ENCODE results near the gene AUH. TPM values are rescaled to one million over a fixed set of nuclear protein-coding genes. Genes with fewer than 3 reads are reported as not detected.

The AUH gene
- total and polyA plus RNA-seq, 2 donors (not counting 1 experiment from before 2014, with no cell fraction given) = 11.3 to 55.5 TPM

DNA sequence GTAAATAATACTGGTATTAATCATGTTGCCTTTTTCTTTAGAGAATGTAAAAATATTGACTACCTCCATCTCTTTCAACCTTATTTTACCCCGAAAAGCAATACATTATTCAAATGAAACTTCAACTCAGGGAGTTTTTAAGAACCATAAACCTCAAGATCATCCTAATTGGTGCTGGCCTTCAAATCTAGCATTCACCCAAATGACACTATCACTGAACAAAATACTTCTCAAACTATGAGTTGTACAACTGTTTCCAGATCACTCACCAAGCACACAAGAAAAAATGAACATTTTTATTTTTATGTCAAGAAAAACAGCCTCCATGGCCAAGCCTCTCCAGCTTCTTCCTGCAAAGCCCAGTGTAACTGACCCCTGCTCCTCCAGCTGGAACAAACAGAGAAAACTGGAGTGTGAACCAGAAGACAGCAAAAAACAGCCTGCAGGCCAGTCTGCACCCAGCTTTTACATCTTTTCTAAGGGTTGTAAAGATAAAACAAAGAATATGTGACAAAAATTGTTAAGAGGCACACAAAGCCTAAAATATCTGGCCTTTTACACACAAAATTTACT lies 21.2 kb downstream of the AUH start:
- H3K9ac ChIP-seq (ENCODE audit: insufficient read depth, low read length) = no peak overlapping the region
- no peak overlapping the region for H3K4me2 ChIP-seq (ENCODE audit: extremely low read depth, insufficient read depth, low read length)
- H3K9me3 ChIP-seq (ENCODE audit: control insufficient read depth, insufficient read depth, low read depth, low read length) = no peaks in the 10 kb centered on the region
- no peak for DNase-seq (ENCODE audit: low read depth in 2 of 2)
- H3K27me3 ChIP-seq (ENCODE audit: control insufficient read depth, insufficient read depth, low read length) = no peaks in the 10 kb centered on the region
- peaks cover 2% of the 10 kb centered on the region for H3K36me3 ChIP-seq (ENCODE audit: control insufficient read depth, insufficient read depth, low read length)
- TF ChIP-seq, protein P1, sequence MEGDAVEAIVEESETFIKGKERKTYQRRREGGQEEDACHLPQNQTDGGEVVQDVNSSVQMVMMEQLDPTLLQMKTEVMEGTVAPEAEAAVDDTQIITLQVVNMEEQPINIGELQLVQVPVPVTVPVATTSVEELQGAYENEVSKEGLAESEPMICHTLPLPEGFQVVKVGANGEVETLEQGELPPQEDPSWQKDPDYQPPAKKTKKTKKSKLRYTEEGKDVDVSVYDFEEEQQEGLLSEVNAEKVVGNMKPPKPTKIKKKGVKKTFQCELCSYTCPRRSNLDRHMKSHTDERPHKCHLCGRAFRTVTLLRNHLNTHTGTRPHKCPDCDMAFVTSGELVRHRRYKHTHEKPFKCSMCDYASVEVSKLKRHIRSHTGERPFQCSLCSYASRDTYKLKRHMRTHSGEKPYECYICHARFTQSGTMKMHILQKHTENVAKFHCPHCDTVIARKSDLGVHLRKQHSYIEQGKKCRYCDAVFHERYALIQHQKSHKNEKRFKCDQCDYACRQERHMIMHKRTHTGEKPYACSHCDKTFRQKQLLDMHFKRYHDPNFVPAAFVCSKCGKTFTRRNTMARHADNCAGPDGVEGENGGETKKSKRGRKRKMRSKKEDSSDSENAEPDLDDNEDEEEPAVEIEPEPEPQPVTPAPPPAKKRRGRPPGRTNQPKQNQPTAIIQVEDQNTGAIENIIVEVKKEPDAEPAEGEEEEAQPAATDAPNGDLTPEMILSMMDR (conservative IDR thresholded peaks at IDR 0.05 in 1 of 2, IDR thresholded peaks at IDR 0.05 in 1 of 2; ENCODE audit: low read depth in 1 of 2, low read length in 2 of 2) = no peak
- no peak overlapping the region for H3K27ac ChIP-seq (ENCODE audit: insufficient read depth, low read length)
- H3K4me3 ChIP-seq (replicated peaks in 1 of 4; ENCODE audit: control extremely low read depth in 1 of 4, insufficient read depth in 1 of 4, low read depth in 3 of 4, low read length in 4 of 4) = no peak overlapping the region
- no peak overlapping the region for H2AFZ ChIP-seq (ENCODE audit: low read length)
- no peaks in the 10 kb centered on the region for H3K79me2 ChIP-seq (ENCODE audit: control insufficient read depth, insufficient read depth, low read length)
- H4K20me1 ChIP-seq (ENCODE audit: control insufficient read depth, extremely low read depth, insufficient read depth, low read length) = no peaks in the 10 kb centered on the region
- no peaks in the 10 kb centered on the region for H3K4me1 ChIP-seq (ENCODE audit: control insufficient read depth, extremely low read depth, insufficient read depth, low read length)

DNA sequence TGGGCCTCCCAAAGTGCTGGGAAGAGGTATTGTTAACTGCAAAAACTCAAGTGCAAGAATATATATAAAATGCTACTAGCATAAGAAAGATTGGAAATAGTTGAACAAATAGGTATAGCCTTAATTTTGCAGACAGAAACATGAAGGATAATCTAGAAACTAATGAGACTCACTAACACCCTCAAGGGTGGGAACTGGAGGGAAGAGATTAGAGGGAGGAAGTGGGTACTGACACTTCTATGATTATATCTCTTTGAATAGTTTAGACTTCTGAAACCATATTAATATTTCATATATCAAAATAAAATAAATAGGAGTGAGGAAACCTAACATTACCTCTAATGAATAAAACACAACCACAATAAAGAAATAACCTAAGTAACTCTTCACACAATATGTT lies 23.0 kb downstream of the AUH start:
- Histone ChIP-seq H3K27me3 (ENCODE audit: control insufficient read depth, insufficient read depth, low read length) (no peaks in the 10 kb centered on the region), H3K9ac (ENCODE audit: insufficient read depth, low read length) (no peak overlapping the region), H3K4me1 (ENCODE audit: control insufficient read depth, extremely low read depth, insufficient read depth, low read length) (no peaks in the 10 kb centered on the region), H3K27ac (ENCODE audit: insufficient read depth, low read length) (no peak overlapping the region), H3K36me3 (ENCODE audit: control insufficient read depth, insufficient read depth, low read length) (peaks cover 2% of the 10 kb centered on the region), H3K4me2 (ENCODE audit: extremely low read depth, insufficient read depth, low read length) (no peak overlapping the region), H3K79me2 (ENCODE audit: control insufficient read depth, insufficient read depth, low read length) (no peaks in the 10 kb centered on the region), H3K4me3 (replicated peaks in 1 of 4; ENCODE audit: control extremely low read depth in 1 of 4, insufficient read depth in 1 of 4, low read depth in 3 of 4, low read length in 4 of 4) (no peak overlapping the region), H3K9me3 (ENCODE audit: control insufficient read depth, insufficient read depth, low read depth, low read length) (no peaks in the 10 kb centered on the region), H4K20me1 (ENCODE audit: control insufficient read depth, extremely low read depth, insufficient read depth, low read length) (no peaks in the 10 kb centered on the region), H2AFZ (ENCODE audit: low read length) (no peak overlapping the region)
- no peak for DNase-seq (ENCODE audit: low read depth in 2 of 2)
- TF ChIP-seq, protein P1 (conservative IDR thresholded peaks at IDR 0.05 in 1 of 2, IDR thresholded peaks at IDR 0.05 in 1 of 2; ENCODE audit: low read depth in 1 of 2, low read length in 2 of 2) = no peak
- TF ChIP-seq EZH2 (IDR thresholded peaks at IDR 0.05; ENCODE audit: low read length, missing control alignments) = no peak

DNA sequence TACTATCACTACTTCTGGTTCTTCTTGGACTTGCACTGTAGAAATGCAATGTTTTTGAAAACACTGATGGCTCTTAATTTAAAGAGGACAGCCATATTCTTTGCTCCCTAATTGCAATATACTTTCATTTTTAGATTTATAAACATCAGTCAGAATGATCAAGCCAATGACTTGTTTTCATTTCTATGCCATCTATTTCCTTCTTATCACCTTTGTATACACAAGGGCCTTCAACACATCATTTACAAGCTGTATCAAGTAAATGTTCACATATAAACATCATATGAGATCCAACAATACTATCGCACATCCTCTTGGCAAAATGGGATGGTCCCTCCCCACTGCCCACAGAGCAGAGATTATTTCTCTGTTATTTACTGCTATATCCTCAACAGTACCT lies 24.9 kb downstream of the AUH start:
- Histone ChIP-seq H3K36me3 (ENCODE audit: control insufficient read depth, insufficient read depth, low read length) (no peaks in the 10 kb centered on the region), H3K79me2 (ENCODE audit: control insufficient read depth, insufficient read depth, low read length) (no peaks in the 10 kb centered on the region), H3K9me3 (ENCODE audit: control insufficient read depth, insufficient read depth, low read depth, low read length) (no peaks in the 10 kb centered on the region), H4K20me1 (ENCODE audit: control insufficient read depth, extremely low read depth, insufficient read depth, low read length) (no peaks in the 10 kb centered on the region), H3K9ac (ENCODE audit: insufficient read depth, low read length) (no peak overlapping the region), H3K4me3 (replicated peaks in 1 of 4; ENCODE audit: control extremely low read depth in 1 of 4, insufficient read depth in 1 of 4, low read depth in 3 of 4, low read length in 4 of 4) (no peak overlapping the region), H3K27ac (ENCODE audit: insufficient read depth, low read length) (no peak overlapping the region), H3K4me1 (ENCODE audit: control insufficient read depth, extremely low read depth, insufficient read depth, low read length) (no peaks in the 10 kb centered on the region), H2AFZ (ENCODE audit: low read length) (no peak overlapping the region), H3K27me3 (ENCODE audit: control insufficient read depth, insufficient read depth, low read length) (no peaks in the 10 kb centered on the region), H3K4me2 (ENCODE audit: extremely low read depth, insufficient read depth, low read length) (no peak overlapping the region)
- DNase-seq (ENCODE audit: low read depth in 2 of 2) = no peak
- TF ChIP-seq EZH2 (IDR thresholded peaks at IDR 0.05; ENCODE audit: low read length, missing control alignments) = no peak
- TF ChIP-seq, protein P1 (conservative IDR thresholded peaks at IDR 0.05 in 1 of 2, IDR thresholded peaks at IDR 0.05 in 1 of 2; ENCODE audit: low read depth in 1 of 2, low read length in 2 of 2) = no peak

All from fibroblast of lung (primary cell).